HG03060 (cell line): ENCODE data around the gene ACSL5.
"Not testable (repeated sequence)": the region's sequence is repeated elsewhere in the genome, so short reads cannot be mapped to it uniquely, and the experiment has no call there.

Source experiments
- ATAC-seq: cut with Tn5 transposase; IDR thresholded peaks from one replicate; pipeline ENCODE4 v1.9.1; 2021; ENCODE audit warnings: low read depth, moderate number of reproducible peaks; ENCODE audit not compliant: unreplicated experiment

ACSL5 gene

GRCh38 chr10:112349521-112350085 lies 24.3 kb upstream of the ACSL5 start:
- ATAC-seq = no peak

- no peak for ATAC-seq
These were observed 22.8 kb upstream of the ACSL5 start for GRCh38 chr10:112351146-112351545.

DNA sequence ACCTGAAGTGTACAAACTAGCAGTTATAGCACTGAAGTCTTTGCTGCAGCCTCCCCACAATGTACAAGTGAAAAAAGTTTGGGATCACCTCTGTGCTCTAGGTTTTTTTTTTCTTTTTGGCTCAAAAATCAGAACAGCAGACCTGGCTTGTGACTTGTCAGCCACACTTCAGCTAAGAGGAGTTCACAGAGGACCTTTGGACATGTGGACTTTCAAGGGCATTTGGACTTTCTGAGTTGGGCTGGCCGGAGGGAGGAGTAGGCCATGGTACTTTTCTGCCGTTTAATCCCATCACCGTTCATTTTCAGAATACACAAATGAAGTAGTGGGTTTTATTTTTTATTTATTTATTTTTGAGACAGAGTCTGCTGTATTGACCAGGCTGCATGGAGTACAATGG lies 21.9 kb upstream of the ACSL5 start:
- ATAC-seq = no peak

GRCh38 chr10:112353046-112353445 lies 20.9 kb upstream of the ACSL5 start:
- no peak for ATAC-seq

- no peak for ATAC-seq
These were observed 17.2 kb upstream of the ACSL5 start for GRCh38 chr10:112356686-112357085.

DNA sequence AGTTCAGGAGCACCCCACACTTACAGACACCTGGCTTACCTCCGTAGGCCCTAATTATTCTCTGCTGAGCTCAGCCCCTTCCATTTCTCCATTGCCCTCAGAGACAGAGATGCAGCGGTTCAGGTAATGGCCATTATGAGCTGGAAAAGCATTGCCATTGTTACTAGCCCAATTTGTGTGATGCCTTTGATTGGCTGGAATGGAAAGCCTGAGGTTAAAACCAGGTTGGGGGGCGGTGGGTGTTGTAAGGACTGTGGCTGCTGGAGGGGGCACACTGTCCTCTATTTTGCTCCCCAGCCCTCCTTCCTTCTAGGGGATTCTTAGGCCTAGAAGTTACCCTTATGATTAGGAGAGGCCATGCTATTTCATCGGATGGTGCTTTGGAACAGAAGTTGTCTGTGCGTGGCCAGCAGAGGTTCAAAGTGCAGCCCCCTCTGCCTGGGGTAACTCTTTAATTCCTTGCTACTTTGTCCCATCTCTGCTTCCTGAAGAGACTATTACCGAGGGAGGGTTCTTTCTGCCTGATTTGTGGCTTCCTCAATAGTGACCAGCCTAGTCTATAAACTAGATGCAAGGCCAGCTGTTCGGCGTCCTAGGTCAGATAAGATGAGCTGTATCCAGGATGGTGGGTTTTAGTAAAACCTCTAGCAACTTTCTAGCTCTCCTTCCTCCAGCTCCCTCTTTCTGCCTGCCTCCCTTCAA lies 14.2 kb upstream of the ACSL5 start:
- ATAC-seq = no peak

DNA sequence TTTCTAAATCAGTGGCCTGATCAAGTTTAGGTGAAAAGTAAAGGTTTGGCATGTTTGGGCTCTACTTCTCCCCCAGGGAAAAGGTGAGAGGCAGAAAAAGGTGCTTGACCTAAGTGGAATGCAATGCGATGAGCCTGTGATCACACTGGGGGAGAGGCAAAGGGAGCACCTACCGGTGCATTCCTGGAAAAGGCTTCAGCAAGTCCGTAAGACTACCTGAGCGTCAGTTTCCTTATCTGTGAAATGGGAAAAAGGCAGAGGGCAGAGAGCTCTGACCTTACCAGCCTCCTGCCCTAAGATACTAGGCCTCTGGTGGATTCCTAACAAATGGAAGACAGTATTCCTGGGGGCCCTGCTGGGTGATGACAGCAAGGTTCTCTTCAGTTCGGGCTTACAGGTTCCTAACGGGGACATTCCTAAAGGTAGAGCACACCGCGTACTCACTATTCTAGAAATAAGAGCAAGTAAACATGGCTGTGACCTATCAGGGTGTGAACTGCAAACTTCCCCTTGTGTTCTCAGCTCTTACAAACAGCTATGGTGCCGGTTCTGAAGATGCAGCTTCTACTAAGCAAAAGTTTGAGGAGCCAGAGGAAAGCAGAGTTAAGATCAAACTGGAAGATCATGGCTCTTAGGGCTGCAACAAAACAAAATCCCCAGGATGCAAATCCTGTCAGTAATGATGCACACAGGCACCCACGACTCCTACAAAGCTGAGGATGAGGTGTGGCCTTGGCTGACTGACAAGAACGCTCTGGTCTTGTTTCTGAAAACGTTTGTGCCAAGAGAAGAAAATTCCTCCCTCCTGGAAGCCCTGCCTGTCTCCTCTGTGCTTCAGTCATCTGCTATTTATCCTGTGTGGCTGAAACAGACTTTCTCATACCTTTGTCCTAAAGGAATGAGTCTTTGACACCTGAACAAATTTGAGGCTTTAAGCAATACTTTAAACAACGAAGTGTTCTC lies 13.3 kb upstream of the ACSL5 start:
- no peak for ATAC-seq

GRCh38 chr10:112361951-112362751 lies 11.8 kb upstream of the ACSL5 start:
- no peak for ATAC-seq

DNA sequence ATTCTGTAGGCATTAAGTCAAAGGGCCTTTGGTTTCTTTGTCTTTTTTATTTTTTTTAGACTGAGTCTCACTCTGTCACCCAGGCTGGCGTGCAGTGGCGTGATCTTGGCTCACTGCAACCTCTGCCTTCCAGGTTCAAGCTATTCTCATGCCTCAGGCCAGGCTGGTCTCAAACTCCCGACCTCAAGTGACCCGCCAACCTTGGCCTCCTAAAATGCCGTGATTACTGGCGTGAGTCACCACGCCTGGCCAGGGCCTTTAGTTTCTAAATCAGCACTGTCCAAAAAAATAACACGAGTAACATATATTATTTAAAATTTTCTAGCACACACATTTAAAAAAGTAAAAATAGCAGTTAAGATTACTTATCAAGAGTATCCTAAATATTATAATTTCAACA lies 11.1 kb upstream of the ACSL5 start:
- no peak for ATAC-seq

DNA sequence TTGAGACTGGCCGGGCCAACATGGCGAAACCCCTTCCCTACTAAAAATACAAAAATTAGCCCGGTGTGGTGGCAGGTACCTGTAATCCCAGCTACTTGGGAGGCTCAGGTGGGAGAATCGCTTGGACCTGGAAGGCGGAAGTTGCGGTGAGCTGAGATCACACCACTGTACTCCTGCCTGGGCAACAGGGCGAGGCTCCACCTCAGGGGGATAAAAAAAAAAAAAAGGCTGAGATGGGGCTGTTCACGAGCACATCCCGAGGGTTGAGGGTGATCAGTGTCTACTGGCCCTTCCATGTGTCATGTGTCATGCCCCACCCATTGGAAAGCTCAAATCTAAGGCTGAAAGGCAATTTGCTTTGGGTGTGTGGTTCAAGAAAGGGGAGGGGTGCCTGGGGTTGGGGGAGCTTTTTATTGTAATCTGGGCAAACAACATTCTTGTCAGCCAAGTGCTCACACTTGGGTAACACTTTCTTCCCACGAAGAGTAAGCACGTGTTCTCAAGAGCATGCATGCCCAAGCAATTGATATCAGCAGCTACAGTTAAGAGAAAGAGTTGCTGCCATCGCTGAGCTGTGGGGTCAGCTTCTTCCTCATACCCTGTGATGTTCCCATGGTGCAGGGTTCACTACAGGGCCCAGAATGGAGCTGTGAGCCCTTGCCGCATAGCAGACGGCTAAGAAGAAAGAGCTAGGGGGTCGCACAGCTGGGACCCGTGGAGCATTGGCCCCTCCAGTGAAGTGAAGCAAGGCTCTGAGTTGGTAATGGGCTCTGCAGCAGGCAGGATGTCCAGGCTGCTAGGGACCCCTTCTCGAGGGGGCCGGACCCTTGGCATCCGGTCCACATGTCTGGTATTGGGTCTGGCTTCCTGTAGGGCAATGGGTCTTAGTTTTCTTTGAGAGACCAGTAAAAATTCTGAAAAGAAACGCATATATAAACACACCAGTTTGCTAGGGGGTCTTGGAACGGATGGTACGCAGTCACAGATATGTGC lies 9.9 kb upstream of the ACSL5 start:
- ATAC-seq = no peak

- ATAC-seq = no peak
These were observed 8.9 kb upstream of the ACSL5 start for GRCh38 chr10:112365014-112365432.

- ATAC-seq = no peak
These were observed 8.5 kb upstream of the ACSL5 start for GRCh38 chr10:112365451-112365850.

DNA sequence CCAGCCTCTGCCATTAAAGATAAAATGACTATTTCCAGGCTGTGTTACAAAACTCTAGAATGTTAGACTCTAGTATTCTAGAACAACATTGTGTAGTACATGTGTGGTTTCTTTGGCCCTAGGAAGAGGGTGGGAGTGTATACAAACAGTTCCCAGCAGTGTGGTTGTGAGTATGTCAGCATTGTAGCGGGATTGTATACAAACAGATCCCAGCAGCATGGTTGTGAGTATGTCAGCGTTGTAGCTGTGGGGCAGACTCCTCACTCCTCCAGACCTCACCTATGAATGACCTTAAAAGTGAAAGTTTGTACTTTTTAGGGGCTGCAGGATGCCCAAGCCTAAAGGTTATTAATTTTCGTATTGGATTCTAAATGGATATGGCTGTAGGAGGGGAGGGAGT lies 6.9 kb upstream of the ACSL5 start:
- ATAC-seq = no peak

GRCh38 chr10:112367516-112367915 lies 6.4 kb upstream of the ACSL5 start:
- no peak for ATAC-seq

GRCh38 chr10:112369495-112370423 lies 4.2 kb upstream of the ACSL5 start:
- peak; percentile 92 for ATAC-seq

DNA sequence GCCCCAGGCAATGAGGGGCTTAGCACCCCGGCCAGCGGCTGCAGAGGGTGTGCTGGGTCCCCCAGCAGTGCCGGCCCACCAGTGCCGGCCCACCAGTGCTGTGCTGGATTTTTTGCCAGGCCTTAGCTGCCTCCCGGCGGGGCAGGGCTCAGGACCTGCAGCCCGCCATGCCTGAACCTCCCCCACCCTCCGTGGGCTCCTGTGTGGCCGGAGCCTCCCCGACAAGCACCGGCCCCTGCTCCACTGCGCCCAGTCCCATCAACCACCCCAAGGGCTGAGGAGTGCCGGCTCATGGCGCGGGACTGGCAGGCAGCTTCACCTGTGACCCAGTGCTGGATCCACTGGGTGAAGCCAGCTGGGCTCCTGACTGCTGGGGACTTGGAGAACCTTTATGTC lies 3.5 kb upstream of the ACSL5 start:
- ATAC-seq = no peak

DNA sequence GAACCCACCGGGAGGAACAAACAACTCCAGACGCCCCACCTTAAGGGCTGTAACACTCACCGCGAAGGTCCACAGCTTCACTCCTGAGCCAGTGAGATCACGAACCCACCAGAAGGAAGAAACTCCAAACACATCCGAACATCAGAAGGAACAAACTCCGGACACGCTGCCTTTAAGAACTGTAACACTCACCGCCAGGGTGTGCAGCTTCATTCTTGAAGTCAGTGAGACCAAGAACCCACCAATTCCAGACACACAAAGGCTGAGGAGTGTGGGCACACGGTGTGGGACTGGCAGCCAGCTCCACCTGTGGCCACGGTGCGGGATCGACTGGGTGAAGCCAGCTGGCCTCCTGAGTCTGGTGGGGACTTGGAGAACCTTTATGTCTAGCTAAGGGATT lies 2.6 kb upstream of the ACSL5 start:
- not testable (repeated sequence) for ATAC-seq

DNA sequence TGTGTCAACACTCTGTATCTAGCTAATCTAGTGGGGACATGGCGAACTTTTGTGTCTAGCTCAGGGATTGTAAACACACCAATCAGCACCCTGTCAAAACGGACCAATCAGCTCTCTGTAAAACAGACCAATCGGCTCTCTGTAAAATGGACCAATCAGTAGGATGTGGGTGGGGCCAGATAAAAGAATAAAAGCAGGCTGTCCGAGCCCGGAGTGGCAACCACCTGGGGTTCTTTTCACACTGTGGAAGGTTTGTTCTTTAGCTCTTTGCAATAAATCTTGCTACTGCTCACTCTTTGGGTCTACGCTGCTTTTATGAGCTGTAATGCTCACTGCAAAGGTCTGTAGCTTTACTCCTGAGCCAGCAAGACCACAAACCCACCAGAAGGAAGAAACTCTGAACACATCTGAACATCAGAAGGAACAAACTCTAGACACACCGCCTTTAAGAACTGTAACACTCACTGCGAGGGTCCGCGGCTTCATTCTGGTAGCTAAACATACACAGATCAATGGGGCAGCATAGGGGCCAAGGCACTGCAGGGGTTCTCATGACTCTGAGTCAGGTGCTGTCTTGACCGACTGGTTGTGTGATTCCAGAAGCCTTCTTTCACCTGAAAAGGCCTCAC lies 1.6 kb upstream of the ACSL5 start:
- ATAC-seq = not testable (repeated sequence)
